GM18873 (cell line): Measurements from ENCODE around the gene MFN2.
"Not testable (repeated sequence)": the region's sequence is repeated elsewhere in the genome, so short reads cannot be mapped to it uniquely, and the experiment has no call there.

Source experiments
- ATAC-seq: cut with Tn5 transposase; IDR thresholded peaks from one replicate; pipeline ENCODE4 v1.9.1; 2021; ENCODE audit warnings: mild to moderate bottlenecking, moderate library complexity, moderate number of reproducible peaks; ENCODE audit not compliant: unreplicated experiment, low FRiP score

MFN2 gene

DNA sequence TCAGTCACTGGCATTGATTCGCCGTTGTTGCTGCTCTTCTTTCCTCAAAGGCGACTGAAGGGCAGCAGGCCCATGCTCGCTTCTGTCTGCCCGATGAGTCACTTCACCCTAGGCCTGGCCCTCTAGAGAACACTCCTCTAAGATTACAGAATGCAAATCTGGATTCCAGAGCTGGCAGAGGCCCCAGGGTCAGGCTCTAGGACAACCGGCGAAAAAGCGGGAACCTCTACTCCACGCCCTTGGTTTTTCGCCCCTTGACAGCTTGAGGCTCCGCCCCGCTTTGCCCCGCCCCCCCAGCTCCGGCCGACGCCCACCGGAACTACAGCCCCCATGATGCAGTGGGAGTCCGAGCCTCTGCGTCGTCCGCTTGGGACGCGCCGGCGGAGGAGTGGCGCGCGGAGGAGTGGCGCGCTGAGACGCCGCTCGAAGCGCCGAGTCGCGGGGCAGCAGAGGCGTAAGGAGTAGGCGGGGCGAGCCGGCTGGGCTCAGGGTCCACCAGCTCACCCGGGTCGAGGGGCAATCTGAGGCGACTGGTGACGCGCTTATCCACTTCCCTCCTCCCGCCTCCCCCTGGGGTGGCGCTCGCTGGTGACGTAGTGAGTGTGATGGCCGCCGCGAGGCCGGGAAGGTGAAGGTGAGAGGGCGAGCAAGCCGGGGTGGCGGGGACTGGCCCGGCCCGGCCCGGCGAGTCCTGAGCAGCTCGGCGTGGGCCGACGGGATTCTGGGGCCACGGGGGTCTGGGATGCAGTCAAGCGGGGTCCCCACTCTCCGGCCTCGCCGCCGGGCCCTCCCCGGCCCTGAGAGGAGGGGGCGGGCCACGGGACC lies at the start of gene MFN2:
TSS of gene MFN2 (plus strand) at position 594 of the 825 bp plus-strand sequence. CDS start 8,725 bp downstream, outside the sequence.
- peak; percentile 81 for ATAC-seq

- no peak for ATAC-seq
Observed at GRCh38 chr1:11930571-11931445, 49.4 kb upstream of the MFN2 start.

DNA sequence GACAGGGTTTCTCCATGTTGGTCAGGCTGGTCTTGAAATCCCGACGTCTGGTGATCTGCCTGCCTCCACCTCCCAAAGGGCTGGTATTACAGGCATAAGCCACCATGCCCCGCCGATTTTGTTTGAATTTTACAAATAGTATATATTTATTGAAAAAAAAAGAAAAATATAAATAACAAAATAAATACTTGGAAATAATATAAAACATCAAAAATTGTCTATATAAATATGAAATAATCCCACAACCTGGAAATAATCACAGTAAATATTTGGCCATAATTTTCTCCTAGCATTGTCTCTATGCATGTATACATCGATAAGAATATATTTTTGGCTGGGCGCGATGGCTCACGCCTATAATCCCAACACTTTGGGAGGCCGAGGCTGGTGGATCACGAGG lies 48.4 kb upstream of the MFN2 start:
- no peak for ATAC-seq

- ATAC-seq, result peak; percentile 59
Observed at GRCh38 chr1:11934302-11935056, 45.8 kb upstream of the MFN2 start, which contains the start of gene PLOD1. Gene PLOD1, plus strand, starts transcription at chr1:11934717. Its CDS starts 63 bp downstream, at chr1:11934780.

- ATAC-seq, result peak; percentile 15
Observed at GRCh38 chr1:11935057-11935412, 45.2 kb upstream of the MFN2 start.

DNA sequence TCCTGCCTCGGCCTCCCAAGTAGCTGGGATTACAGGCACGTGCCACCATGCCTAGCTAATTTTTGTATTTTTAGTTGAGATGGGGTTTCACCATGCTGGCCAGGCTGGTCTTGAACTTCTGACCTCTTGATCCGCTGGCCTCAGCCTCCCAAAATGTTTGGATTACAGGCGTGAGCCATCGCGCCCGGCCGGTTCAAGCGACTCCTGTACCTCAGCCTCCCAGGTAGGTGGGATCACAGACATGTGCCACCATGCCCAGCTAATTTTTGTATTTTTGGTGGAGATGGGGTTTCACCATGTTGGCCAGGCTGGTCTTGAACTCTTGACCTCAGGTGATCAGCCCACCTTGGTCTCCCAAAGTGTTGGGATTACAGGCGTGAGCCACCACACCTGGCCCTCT lies 44.5 kb upstream of the MFN2 start:
- ATAC-seq, result not testable (repeated sequence)

DNA sequence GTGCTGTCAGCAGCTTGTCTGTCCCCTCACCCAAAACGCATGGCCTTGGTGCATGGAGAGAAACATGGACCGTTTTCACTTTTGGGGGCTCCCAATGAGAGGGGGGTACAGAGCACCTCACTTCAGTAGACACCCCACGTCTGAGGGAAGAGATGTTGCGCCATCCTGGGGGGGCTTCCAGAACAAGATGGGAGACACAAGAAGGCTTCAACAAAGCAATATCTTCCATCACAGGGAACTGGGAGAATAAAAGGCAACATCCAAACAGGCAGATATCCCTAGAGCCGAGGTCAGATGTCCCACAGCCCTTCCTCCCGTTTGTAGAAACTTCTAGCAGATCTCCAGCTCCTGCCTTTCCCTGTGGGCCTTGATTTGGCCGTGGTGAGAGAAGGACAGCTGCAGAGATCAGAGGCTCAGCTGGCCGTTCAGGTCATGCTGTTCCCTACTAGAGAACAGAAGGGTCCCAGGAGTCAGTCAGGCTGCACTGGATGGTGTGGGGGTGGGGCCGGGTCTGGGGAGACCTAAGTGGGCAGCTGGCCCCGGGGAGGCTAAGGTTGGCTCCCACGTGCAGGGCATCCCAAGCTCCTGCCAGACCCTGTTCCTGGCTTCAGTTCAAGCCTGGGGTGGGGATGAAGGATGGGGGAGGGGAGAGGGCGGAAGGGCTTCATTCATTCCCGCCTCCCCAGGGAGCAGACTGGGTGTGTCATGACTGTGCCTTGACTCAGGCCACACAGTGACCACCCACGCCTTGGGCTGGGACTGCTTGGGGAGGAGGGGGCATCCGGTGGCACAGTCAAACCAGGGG lies 41.3 kb upstream of the MFN2 start:
- no peak for ATAC-seq

GRCh38 chr1:11939794-11940193 lies 40.5 kb upstream of the MFN2 start:
- not testable (repeated sequence) for ATAC-seq

- ATAC-seq, result no peak
Observed at GRCh38 chr1:11940260-11940921, 39.9 kb upstream of the MFN2 start.

- ATAC-seq, result no peak
Observed at GRCh38 chr1:11942280-11942679, 38.0 kb upstream of the MFN2 start.

DNA sequence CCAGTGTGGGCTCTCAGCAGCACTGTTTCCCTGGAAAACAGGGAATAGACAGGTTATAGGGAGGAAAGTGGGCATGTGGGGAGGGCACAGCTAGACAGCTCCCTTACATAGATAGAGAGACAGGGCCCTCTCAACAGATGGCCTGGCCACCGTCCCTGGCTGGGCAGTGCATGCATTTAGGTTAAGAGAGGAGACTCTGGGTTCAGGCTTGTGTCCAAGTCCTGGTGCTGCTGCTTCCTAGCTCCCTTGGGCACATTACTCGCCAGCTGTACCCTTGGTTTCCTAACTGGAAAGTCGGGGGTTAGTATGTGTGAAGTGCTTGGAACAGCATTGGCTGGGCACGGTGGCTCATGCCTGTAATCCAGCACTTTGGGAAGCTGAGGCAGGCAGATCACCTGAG lies 36.6 kb upstream of the MFN2 start:
- ATAC-seq, result no peak

GRCh38 chr1:11944358-11944931 lies 35.8 kb upstream of the MFN2 start:
- no peak for ATAC-seq

DNA sequence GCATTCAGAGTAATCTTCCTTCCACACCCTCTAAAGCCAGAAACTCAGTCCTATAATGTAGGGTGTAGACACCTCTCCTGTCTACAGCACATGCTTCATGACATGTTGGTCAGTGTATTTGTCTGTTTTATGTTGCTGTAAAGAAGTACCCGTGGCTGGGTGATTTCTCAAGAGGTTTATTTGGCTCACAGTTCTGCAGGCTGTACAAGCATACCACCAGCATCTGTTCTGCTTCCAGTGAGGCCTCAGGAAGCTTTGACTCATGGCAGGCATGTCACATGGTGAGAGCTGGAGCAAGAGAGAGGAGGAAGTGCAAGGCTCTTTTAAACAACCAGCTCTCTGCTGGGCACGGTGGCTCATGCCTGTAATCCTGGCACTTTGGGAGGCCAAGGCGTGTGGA lies 33.6 kb upstream of the MFN2 start:
- ATAC-seq, result no peak

GRCh38 chr1:11948822-11949458 lies 31.3 kb upstream of the MFN2 start:
- ATAC-seq, result no peak

- no peak for ATAC-seq
Observed at GRCh38 chr1:11951901-11952300, 28.3 kb upstream of the MFN2 start.

DNA sequence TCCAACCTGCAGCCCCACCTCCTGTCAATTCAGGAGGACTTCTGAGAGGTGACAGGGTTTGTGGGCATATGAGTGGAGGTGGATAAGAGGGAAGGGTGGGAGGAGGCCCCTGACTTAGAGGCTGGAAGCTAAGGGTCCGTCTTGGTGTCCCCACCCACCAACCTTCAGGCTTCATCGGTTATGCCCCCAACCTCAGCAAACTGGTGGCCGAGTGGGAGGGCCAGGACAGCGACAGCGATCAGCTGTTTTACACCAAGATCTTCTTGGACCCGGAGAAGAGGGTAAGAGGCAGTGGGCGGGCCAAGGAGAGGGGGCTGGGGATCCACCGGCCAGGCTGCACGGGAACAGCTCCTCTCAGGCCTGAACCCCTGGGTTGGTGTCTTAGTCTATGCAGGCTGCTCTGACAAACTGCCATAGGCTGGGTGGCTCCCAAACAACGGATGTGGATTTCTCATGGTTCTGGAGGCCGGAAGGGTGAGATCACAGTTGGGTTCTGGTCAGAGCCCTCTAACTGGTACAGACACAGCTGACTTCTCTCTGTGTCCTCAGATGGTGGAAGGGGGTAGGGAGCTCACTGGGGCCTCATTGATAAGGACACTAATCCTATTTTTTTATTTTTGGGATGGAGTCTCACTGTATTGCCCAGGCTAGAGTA lies 27.7 kb upstream of the MFN2 start:
- ATAC-seq, result no peak

DNA sequence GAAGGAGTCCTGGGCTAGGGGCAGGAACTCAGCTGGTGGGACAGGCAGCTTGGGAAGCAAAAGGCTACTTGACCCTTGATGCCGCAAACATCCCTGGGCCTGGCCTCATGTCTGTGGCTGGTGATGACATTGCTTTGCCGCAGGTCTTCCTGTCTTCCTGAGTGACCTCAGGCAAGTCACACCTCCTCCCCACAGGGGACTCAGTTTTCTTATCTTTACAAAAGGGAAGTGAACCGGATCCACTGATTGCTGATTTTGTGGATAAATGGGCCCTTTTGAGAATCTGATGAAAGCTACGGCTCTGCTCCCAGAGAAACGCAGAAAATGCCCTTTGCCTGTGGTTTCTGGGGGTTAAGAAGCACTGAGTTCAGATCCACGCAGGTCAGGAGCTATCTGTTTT lies 25.0 kb upstream of the MFN2 start:
- ATAC-seq, result no peak

DNA sequence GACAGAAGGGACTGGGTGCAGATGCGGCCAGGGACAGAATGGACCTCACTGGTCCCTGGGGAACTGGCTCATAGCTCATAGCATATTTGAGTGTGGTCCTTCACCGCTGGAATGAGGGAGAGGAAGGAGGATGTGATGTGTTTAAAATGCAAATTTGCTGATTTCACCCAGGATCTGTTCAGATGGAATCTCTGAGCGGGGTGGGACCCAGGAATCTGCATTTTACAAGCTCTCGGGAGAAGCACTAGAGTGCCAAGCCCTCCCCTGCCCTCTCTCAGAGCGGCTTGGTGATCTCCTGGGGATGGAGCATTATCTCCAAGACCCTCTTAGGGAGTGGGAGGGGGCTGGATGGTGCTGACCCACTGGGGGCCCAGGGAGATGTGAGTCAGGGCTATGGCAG lies 22.8 kb upstream of the MFN2 start:
- no peak for ATAC-seq
